DMS114 treated with DMSO at 0.1 percent for 48 hours (cell line): Measurements from ENCODE around the gene PHAF1.

Experiments
- DNase-seq: peaks from one replicate; lab custom pipeline; 2025; ENCODE audit not compliant: unreplicated experiment; lab: John Stamatoyannopoulos, UW

The PHAF1 gene

DNA sequence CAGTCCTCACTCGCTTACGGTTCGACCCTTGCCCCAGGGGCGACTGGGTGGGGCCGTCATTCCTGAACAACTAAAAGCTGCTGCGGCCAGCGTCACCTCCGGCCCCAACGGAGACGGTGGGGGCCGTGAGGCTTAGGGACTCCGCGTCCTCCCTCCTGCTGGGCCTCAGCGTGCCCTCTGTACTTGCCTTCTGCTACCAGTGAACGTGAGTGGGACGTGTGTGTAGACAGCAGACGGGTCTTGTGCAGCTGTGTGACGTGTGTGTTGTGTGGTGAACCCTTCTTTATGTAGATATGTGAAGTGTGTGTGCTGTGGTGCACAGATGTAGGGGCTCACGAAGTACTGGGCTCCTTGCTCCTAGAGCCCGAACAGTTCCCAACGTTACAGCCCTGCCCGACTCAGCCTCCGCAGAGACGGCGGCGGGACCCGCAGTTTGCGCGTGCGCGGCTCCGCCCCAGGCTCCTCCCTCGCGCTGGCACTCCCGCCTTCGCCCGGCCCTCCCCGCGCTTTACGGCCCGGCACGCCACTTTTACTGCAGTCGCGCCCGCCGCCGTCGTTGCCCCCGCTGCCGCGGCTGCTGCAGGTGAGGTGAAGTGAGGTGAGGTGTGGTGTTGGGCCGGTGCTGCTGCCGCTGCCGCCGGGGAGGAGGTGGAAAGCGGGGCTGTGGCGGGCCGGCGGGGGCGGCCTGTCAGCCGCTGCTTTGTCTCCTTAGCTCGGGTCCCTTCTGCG lies at the start of gene PHAF1:
TSS of gene PHAF1 (plus strand) at position 535 of the 729 bp plus-strand sequence. CDS start 235 bp downstream, outside the sequence.
- DNase-seq, result peak; percentile 87

DNA sequence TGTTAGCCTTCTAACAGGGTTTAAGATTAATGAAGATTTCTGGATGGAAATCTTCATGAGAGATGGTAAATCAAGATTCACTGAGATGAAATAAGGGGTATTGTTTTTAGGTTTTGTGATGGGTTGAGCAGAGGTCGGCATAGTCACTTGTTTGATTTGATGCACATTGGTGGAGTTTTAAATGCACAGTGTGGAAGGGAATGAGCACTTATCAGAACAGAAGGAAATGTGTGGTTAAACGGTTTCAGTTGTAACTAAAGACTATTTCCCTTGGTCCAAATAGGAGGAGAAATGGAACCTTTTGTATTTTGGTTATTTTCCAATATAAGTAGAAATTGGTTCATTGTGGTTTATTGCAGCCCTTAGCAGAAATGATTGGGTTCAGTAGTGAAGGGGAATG lies 46.7 kb upstream of the PHAF1 start:
- DNase-seq, result no peak

DNA sequence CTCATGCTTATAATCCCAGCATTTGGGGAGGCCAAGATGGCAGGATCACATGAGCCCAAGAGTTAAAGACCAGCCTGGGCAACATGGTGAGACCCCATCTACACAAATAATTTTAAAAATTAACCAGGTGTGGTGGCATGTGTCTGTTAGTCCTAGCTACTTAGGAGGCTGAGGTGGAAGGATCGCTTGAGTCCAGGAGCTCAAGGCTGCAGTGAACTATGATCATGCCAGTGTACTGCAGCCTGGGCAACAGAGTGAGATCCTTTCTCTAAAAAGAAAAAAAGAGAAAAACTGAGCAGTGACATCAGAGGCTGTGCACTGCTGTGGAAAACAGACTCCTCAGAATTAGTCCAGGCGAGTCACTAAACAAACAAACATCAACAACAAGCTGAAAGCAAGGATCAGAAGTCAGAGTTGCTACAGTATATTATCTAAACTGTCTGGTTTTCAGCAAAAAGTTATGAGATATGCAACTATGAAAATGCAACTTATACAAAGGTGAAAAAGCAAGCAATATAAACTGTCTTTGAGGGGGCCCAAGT lies 41.5 kb upstream of the PHAF1 start:
- no peak for DNase-seq

DNA sequence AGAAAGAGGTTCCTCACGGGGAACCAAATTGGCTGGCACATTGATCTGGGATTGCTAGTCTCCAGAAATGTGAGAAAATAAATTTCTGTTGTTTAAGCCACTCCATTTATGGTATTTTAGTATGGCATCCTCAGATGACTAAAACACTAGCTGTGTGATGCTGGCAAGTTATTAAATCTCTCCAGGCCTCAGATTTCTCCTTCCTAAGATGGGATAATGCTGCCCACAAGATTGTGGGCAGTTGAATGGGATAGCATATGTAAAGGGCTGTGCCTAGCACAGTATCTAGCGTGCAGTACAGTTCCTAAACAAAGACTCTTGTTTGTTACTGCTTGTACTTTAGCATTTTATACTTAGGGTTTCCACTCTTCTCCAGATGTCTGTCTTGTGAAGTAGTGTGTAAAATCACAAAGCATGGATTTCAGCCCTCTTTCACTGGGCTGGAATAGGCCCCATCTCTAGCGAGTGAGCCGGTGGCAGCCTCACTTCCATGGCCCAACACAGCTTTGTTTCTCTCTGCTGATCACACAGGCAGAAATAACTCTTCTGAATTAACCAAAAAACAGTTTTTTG lies 38.2 kb upstream of the PHAF1 start:
- no peak for DNase-seq

DNA sequence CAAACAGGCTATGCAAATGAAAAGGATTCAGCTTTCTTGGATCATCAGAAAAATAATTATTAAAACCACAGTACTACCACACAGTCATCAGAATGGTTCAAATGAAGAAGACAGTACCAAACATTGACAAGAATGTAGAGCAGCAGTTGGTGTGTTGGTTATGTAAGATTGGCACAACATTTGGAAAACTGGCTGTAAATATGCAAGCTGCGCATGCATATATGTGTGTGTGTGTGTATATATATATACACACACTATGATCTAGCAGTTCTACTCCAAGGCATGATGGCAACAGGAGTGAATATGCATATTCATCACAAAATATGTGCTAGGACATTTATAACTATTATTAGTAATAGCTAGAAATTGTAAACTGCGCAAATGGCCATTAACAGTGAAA lies 34.4 kb upstream of the PHAF1 start:
- DNase-seq, result no peak

DNA sequence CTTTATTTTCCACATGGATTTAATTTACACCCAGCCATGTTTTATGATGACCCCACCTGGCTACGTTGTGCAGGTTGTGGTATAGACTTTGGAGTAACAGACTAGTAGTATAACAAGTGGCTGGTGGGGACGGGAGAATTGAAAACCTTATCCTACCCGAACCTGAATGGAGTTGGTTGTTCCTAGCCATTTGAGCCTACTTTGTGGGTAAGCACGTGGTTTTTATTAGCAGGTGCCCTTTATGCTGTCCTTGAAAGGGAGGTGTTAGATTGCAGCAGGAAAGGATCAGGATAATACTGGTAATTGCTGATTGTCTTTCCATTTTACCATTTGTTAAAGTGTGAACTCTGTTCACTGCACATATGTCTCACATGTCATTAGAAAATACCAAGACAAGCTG lies 31.9 kb upstream of the PHAF1 start:
- DNase-seq, result no peak

DNA sequence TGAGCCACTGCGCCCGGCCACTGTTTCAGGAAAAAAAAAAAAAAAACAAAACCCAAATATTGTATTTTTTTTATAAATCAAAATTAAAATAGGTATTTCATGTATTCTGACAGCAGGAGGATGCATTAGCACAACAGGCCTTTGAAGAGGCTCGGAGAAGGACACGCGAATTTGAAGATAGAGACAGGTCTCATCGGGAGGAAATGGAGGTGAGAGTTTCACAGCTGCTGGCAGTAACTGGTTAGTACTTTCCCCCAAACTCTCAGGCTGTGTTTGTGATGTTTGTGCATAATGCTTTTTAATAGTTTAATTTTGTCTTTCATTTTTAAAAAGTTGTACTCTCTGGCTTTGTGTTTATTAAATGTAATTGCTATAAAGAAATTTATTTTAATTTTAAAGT lies 27.6 kb upstream of the PHAF1 start:
- no peak for DNase-seq

DNA sequence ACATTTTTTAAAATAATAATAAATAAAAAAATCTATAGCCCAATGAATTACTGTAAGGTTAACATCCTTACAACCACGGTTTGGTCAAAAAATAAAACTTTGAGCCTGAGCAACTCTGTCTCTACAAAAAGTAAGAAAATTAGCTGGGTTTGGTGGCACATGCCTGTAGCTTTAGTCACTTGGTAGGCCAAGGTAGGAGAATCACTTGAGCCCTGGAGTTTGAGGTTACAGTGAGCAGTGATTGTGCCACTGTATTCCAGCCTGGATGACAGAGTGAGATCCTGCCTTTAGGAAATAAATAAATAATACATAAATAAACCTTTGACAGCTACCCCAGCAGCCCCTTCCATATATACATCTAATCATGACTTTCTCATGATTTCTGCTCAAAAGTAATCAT lies 26.9 kb upstream of the PHAF1 start:
- DNase-seq, result no peak

DNA sequence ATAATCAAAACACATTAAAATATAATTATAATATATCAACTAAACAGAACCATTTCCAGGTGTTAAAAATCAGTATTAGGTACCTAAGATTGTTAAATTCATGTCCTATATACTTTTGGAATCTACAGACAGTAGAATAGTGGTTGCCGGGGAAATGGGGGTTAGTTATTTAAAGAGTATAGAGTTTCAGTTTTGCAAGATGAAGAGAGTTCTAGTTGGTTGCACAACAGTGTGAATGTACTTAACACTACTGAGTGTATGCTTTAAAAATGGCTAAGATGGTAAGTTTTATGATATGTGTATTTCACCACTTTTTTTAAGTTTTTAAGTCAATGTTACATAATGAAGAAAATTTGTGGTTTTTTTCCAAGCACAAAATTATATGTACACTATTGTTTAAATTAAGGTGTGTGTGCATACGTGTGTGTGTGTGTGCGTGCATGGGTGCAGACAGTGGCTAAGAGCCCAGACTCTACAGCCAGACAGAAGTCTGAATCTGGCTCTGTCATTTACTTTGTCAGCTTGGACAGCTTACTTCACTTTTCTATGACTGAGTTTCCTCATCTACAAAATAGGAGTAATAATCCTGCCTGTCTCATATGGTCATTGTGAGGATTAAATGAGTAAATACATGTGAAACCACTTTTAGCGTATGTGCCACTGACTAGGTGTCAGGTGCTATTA lies 25.3 kb upstream of the PHAF1 start:
- no peak for DNase-seq

DNA sequence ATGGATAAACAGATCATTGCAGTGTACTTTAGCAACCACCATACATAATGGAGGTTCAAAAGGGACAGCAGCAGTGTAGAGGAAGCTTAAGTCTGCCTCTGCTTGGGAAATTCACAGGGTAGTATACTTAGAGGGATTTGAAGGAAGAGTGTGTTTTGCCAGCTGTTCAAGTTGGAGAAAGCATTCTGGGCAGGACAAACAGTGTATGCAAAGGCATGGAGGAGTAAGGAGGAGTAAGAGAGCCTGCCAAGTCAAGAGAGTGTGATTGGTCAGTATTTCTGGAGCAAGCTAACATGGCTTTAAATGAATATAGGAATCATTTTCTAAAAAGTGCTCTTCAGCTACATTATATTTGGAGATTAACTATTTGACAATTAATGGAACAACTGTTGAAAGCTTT lies 22.9 kb upstream of the PHAF1 start:
- no peak for DNase-seq

DNA sequence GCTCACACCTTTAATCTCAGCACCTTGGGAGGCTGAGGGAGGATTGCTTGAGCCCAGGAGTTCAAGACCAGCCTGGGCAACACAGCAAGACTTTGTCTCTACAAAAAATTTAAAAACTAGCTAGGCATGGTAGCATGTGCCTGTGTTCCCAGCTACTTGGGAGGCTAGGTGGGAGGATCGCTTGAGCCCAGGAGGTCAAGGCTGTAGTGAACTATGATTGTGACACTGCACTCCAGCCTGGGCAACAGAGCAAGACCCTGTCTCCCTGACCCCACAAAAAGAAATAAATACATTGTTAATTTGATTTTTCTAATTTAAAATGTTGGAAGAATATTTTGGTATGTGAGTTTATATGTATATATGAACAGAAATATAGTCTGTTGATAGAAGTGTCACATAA lies 22.4 kb upstream of the PHAF1 start:
- no peak for DNase-seq

DNA sequence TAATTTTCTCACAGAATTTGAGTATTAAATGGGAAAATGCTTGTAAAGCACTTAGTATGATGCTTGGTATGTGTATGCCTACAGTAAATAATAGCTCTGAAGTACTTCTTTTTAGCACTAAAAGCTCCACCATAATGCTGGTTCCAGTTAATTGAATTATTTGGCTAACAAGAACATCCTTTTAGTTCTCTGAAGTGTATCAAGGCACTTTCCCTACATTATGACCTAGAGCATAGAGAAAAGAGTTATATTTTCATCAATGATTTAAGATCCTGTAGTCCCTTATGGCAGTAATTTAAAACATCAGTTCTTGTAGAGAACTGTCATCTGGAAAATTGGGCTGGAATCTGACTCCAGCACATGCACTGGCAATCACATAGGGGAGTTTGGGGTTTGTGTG lies 21.9 kb upstream of the PHAF1 start:
- no peak for DNase-seq

DNA sequence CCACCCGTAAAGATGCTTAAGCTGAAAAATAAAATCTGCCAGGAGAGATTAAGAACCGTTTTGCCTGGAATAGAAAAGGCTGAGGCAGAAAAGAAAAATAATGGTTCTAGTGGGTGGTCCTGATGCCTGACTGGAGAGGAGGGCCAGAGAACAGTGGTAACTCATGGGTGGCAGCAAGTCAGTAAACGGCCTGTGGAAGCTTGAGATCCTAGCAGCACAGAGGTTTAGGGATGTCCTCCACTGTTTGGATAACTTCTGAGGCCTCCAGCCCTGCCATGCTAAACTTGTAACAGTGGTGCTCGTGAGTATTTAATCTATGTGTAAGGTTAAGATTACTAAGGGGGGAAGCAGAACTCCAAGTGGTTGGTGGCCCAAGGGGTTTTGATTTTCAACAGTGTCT lies 21.2 kb upstream of the PHAF1 start:
- DNase-seq, result no peak

DNA sequence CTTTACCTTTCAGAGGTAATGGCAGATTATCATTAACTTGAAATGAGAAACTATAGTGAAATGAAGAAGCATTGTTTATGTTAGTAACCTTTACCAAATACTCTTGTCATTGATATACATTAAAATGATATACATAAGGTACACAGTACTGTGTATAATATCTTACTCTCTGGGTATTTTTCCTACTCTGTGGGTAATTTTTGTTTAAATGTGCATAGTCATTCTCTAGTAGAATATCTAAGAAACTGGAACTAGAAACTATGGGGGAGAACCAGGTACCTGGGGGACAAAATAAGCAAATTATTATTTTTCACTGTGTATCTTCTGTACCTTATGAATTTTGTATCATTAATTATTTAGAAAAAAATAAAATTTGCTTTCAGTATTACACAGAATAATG lies 20.6 kb upstream of the PHAF1 start:
- DNase-seq, result no peak

DNA sequence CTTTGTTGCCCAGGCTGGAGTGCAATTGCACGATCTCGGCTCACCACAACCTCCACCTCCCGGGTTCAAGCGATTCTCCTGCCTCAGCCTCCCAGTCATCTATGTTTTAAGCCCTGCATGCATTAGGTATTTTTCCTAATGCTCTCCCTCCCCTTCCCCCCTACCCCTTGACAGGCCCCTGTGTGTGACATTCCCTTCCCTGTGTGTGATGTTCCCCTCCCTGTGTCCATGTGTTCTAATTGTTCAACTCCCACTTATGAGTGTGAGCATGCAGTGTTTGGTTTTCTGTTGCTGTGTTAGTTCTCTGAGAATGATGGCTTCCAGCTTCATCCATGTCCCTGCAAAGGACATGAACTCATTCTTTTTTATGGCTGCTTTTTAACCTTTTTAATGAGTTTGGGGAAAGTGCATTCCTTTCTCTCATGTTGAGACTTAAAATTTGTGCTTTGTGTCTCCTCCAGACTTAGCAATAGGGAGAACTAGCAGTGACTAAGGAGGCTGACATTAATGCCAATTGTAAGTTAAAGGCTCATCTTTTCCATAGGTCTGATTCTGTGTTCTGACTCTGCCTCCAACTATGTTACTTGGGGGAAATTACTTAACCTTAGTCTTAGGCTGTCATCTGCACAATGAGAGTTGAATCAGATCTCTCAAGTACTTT lies 17.7 kb upstream of the PHAF1 start:
- no peak for DNase-seq

DNA sequence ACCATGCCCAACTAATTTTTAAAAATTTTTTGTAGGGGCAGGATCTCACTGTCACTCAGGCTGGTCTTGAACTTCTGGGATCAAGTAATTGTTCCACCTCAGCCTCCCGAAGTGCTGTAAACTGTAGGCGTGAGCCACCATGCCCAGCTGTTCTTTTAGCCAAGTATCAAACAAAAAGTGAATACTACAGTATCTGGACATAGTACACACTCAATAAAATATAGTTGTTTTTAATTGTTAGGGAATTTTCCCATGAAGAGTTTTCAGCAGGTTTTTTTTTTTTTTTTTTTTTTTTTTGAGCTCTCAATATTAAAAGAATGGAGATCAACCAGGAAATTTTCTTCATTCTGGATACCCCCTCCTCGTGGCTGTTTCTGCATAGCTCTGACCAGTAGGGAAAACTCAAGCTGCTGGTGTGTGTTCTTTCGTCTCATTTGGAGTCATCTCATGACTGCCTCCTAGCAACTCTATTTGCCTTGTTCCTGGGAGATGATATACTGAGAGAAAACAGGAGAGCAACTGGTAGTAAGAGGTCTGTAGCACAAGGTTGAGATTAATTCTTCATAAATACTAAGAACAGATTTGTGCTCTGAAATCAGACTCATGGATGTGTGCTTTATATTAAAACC lies 16.5 kb upstream of the PHAF1 start:
- no peak for DNase-seq

DNA sequence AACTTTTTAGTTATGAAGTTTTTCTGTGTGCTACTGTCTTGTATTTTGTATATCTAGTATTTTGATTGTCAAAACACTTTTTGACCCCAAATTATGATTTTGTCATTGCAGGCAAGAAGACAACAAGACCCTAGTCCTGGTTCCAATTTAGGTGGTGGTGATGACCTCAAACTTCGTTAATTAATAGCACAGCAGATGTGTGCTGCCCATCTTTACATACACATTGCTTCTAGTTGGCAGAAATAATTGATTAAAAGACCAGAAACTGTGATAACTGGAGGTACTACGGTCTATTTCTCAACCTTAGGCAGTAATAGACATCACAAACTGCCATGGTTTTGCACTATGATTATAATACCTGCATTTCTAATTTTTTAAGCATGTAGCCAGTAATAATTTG lies 11.1 kb upstream of the PHAF1 start:
- DNase-seq, result no peak

DNA sequence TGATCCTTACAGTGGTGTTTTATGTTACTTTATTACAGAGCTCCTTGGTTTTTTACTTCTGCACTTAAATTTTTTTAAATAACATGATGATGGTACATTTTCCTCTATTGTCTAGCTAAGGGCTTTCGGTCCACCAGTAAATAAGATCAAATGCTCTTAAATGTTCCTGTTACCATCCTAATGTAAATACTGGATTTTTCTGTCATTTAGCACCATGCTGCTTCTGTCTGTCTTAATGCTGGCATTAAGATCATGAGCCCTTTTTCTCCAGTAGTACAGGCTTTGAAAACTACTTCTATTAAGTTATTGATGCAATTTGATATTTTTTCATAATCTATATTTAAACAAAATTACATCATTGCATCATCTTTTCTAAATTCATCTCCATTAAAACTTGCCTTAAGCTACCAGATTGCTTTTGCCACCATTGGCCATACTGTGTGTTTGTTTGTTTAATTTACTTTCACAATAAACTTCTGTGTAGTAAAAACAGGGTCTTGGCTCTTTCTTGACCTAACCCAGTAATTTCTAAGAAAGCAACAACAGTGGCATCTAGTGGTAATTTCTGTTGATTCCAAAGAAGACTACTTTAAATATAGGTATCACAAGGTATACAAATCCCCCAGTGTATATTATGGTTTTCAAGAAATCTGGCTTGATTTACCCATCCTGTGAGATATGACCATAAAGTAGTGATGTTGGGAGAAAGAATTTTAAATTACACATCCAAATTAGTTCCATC lies 9.0 kb upstream of the PHAF1 start:
- DNase-seq, result peak; percentile 30

DNA sequence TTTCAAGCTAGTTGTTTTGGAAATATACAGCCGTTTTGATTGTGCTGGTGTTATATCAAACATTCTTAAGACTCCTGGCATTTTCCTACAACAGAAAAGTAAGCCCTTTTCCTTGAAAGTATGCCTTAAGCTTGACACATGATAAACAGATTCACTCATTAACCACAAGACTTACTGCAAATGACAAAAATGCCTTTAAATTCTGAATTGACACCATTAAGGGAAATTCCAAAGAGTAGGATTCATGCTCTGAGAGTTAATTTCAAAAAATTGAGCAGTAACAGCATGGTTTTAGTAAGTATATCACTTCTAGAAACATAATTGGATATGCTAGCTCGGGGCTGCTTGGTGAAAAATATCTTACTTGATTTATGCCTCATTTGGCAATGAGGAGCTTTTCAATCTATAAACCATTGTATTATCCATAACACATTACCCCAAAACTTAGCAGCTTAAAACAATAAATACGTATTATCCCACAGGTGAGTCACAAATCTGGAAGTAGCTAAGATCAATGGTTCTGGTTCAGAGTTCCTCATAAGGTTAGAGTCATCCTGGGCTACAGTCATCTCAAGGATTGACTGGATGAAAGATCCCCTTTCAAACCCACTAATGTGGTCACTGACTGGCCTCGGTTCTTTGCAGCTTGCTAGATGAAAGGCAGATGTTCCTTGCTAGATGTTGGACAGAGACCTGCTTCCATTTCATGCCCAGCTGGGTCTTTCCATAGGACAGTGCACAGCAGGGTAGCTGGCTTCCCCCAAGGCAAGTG lies 8.2 kb upstream of the PHAF1 start:
- no peak for DNase-seq

DNA sequence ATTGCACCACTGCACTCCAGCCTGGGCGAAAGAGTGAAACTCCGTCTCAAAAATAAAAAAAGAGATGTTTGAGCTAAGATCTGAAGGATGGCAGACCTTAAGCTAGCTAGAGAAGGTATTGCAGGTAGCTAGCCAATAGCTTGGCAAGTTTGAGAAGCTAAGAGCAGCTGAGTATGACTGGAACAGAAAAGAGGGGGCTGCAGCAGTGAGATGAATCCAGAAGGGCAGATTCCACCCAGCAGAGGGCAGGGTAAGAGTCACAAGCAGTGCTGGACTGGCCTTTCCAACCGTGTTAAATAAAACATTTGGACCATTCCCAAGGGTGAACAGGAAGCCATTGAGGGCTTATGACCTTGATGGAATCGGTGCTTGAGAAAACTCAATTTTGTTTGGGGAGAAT lies 5.7 kb upstream of the PHAF1 start:
- DNase-seq, result no peak
